Endodermal cell (in vitro differentiated cells): ENCODE results near the gene NEK9. TPM values are rescaled to one million over a fixed set of nuclear protein-coding genes. Genes with fewer than 3 reads are reported as not detected.
"Not testable (repeated sequence)": the region's sequence is repeated elsewhere in the genome, so short reads cannot be mapped to it uniquely, and the experiment has no call there.

Experiments used
- DNase-seq: peaks from one replicate; pipeline ENCODE4 v3.0.0-alpha.2; 2017
- H3K27ac ChIP-seq: 2 replicates; pipeline ENCODE4 v1.5.1; 2013; ENCODE audit warnings: mild to moderate bottlenecking, low read depth, low read length, moderate library complexity
- H3K27me3 ChIP-seq: 2 replicates; pipeline ENCODE4 v1.6.1; 2013; ENCODE audit warnings: mild to moderate bottlenecking, low read length, moderate library complexity; ENCODE audit not compliant: insufficient read depth, control insufficient read depth, poor library complexity, severe bottlenecking
- H3K36me3 ChIP-seq: 2 replicates; pipeline ENCODE4 v1.7.0; 2013; ENCODE audit warnings: mild to moderate bottlenecking, low read length, moderate library complexity; ENCODE audit not compliant: control insufficient read depth, insufficient read depth
- H3K4me1 ChIP-seq: one replicate; pipeline ENCODE4 v1.7.0; 2013; ENCODE audit warnings: low read length; ENCODE audit not compliant: control insufficient read depth, insufficient read depth
- H3K4me3 ChIP-seq: 2 replicates; pipeline ENCODE4 v1.5.1; 2013; ENCODE audit warnings: mild to moderate bottlenecking, low read length, moderate library complexity
- H3K9ac ChIP-seq: 2 replicates; pipeline ENCODE4 v1.6.1; 2013; ENCODE audit warnings: mild to moderate bottlenecking, low read length, moderate library complexity; ENCODE audit not compliant: poor library complexity, severe bottlenecking; ENCODE audit errors: extremely low read depth
- H3K9me3 ChIP-seq: 2 replicates; pipeline ENCODE4 v1.6.1; 2013; ENCODE audit warnings: mild to moderate bottlenecking, low read length, moderate library complexity; ENCODE audit not compliant: control insufficient read depth
- H3K27ac Mint-ChIP-seq: 2 replicates; pipeline ENCODE4 v1.8.0; 2020; ENCODE audit warnings: mixed read lengths
- H3K27me3 Mint-ChIP-seq: 2 replicates; pipeline ENCODE4 v1.8.0; 2021; ENCODE audit warnings: mild to moderate bottlenecking, mixed read lengths; ENCODE audit not compliant: insufficient read depth
- H3K36me3 Mint-ChIP-seq: 2 replicates; pipeline ENCODE4 v1.8.0; 2020; ENCODE audit warnings: low read depth, mixed read lengths
- H3K4me1 Mint-ChIP-seq: 2 replicates; pipeline ENCODE4 v1.8.0; 2020; ENCODE audit warnings: mixed read lengths
- H3K4me3 Mint-ChIP-seq: 2 replicates; pipeline ENCODE4 v1.8.0; 2020; ENCODE audit warnings: mild to moderate bottlenecking, moderate library complexity, mixed read lengths
- H3K9me3 Mint-ChIP-seq: 2 replicates; pipeline ENCODE4 v1.8.0; 2020; ENCODE audit warnings: mild to moderate bottlenecking, mixed read lengths
- WGBS, 2 experiments: methylation state at CpG; one replicate each; pipeline versions ENCODE4 v1.1.5 to v1.1.7; 2013; ENCODE audit warnings: missing lambda C conversion rate in 2 of 2, mixed read lengths in 1 of 2; ENCODE audit not compliant: insufficient coverage in 1 of 2, insufficient read length in 1 of 2; 5-methylcytosine and 5-hydroxymethylcytosine counted together
- total RNA-seq, 2 donors: library from RNA; stranded (reverse); fragmentation: NEBNext Ultra II Directional in 1 of 2; extraction: Animal tissue kit (Norgen Biotek cat#: 25700) in 1 of 2; gene quantifications; 2 replicates in 1 of 2; 3 replicates in 1 of 2; pipeline ENCODE4 v1.2.1, GENCODE V29; 2021
- TF ChIP-seq, protein P1 (sequence below): fragments of 200-600 bp; sonication (generic); conservative IDR thresholded peaks from 2 replicates; pipeline ENCODE4 v1.5.0; 2021; ENCODE audit warnings: antibody characterized with exemption, mild to moderate bottlenecking

NEK9 gene
- total RNA-seq, 2 donors from 2014 or later = 74.1 to 97.5 TPM

- Mint-ChIP-seq H3K27ac (peak overlapping the region; percentile 8), H3K27me3 (no peaks in the 10 kb centered on the region)
Measured at GRCh38 chr14:75155169-75155568, 28.3 kb upstream of the NEK9 start.

GRCh38 chr14:75153295-75153694, 26.4 kb upstream of the NEK9 start:
- DNase-seq = no peak
- Histone ChIP-seq H3K36me3 (peaks cover 29% of the 10 kb centered on the region), H3K9ac (no peak overlapping the region), H3K9me3 (no peaks in the 10 kb centered on the region), H3K4me1 (no peaks in the 10 kb centered on the region), H3K4me3 (peak overlapping the region; percentile 6), H3K27me3 (no peaks in the 10 kb centered on the region), H3K27ac (no peak overlapping the region)
- Mint-ChIP-seq H3K4me3 (no peak overlapping the region), H3K9me3 (no peaks in the 10 kb centered on the region), H3K27ac (peak overlapping the region; percentile 44), H3K4me1 (peaks cover 12% of the 10 kb centered on the region), H3K36me3 (peaks cover 19% of the 10 kb centered on the region), H3K27me3 (no peaks in the 10 kb centered on the region)
- WGBS, 2 experiments = 60 to 65% methylated on average over 1 of the region's 1 CpG
- TF ChIP-seq, protein P1, sequence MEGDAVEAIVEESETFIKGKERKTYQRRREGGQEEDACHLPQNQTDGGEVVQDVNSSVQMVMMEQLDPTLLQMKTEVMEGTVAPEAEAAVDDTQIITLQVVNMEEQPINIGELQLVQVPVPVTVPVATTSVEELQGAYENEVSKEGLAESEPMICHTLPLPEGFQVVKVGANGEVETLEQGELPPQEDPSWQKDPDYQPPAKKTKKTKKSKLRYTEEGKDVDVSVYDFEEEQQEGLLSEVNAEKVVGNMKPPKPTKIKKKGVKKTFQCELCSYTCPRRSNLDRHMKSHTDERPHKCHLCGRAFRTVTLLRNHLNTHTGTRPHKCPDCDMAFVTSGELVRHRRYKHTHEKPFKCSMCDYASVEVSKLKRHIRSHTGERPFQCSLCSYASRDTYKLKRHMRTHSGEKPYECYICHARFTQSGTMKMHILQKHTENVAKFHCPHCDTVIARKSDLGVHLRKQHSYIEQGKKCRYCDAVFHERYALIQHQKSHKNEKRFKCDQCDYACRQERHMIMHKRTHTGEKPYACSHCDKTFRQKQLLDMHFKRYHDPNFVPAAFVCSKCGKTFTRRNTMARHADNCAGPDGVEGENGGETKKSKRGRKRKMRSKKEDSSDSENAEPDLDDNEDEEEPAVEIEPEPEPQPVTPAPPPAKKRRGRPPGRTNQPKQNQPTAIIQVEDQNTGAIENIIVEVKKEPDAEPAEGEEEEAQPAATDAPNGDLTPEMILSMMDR = no peak

More at GRCh38 chr14:75155169-75155568, 28.3 kb upstream of the NEK9 start:
- no peak overlapping the region for H3K9ac ChIP-seq
- Mint-ChIP-seq H3K4me3 (no peak overlapping the region), H3K9me3 (no peaks in the 10 kb centered on the region), H3K36me3 (peaks cover 11% of the 10 kb centered on the region), H3K4me1 (peaks cover 16% of the 10 kb centered on the region)
- 96 to 100% methylated on average over 2 to 3 of the region's 3 CpGs for WGBS, 2 experiments
- no peaks in the 10 kb centered on the region for H3K27me3 ChIP-seq
- no peaks in the 10 kb centered on the region for H3K4me1 ChIP-seq
- no peak for DNase-seq
- H3K4me3 ChIP-seq = no peak overlapping the region
- no peaks in the 10 kb centered on the region for H3K9me3 ChIP-seq
- H3K27ac ChIP-seq = no peak overlapping the region
- peaks cover 23% of the 10 kb centered on the region for H3K36me3 ChIP-seq
- TF ChIP-seq, protein P1 = no peak

- Mint-ChIP-seq H3K4me3 (no peak overlapping the region), H3K9me3 (no peaks in the 10 kb centered on the region), H3K27ac (no peak overlapping the region), H3K4me1 (peaks cover 18% of the 10 kb centered on the region), H3K36me3 (peaks cover 24% of the 10 kb centered on the region), H3K27me3 (no peaks in the 10 kb centered on the region)
- Histone ChIP-seq H3K9ac (no peak overlapping the region), H3K9me3 (no peaks in the 10 kb centered on the region), H3K4me1 (no peaks in the 10 kb centered on the region), H3K27me3 (no peaks in the 10 kb centered on the region), H3K4me3 (no peak overlapping the region), H3K27ac (no peak overlapping the region), H3K36me3 (peaks cover 35% of the 10 kb centered on the region)
- 100% methylated on average over 1 of the region's 1 CpG; no CpG with 5 or more reads in 1 of the 2 experiments for WGBS, 2 experiments
- DNase-seq = no peak
- TF ChIP-seq, protein P1 = no peak
Measured at GRCh38 chr14:75151851-75152250, 25.0 kb upstream of the NEK9 start.

DNA sequence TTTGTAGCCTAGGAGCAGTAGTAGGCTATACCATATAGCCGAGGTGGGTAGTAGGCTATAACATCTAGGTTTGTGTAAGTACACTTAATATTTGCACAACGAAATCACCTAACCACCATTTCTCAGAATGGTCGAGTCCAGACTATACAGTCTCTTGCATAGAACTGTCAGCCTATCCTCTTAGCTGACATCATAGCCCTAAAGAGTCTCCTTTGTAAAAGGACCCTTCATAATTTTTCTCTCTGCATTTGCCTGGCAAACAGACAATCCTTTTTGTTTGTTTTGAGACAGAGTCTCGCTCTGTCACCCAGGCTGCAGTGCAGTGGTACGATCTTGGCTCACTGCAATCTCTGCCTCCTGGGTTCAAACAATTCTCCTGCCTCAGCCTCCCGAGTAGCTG, 23.8 kb upstream of the NEK9 start:
- not testable (repeated sequence) for H3K27ac Mint-ChIP-seq, H3K4me3 ChIP-seq, H3K27ac ChIP-seq, H3K9me3 ChIP-seq, H3K9ac ChIP-seq, H3K27me3 ChIP-seq, H3K27me3 Mint-ChIP-seq, DNase-seq, H3K4me1 ChIP-seq, H3K9me3 Mint-ChIP-seq, H3K4me3 Mint-ChIP-seq
- H3K36me3 Mint-ChIP-seq = peaks cover 33% of the 10 kb centered on the region
- peaks cover 47% of the 10 kb centered on the region for H3K36me3 ChIP-seq
- 76 to 84% methylated on average over 4 to 6 of the region's 6 CpGs for WGBS, 2 experiments
- H3K4me1 Mint-ChIP-seq = peaks cover 18% of the 10 kb centered on the region
